ENCODE results near the gene SYCP2.

DNA sequence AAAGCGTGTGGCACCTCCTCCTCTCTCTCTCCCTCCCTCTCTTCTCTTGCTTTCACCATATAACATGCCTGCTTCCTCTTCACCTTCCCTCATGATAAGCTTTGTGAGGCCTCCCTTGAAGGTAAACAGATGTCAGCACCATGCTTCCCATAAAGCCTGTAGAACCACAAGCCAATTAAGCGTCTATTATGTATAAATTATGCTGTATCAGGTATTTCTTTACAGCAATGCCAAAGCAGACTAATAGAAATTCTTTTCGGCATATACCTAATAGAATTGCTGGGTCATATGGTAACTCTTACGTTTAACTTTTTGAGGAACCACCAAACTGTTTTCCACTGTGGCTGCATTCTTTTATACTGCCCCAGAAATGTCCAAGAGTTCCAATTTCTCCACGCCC, 75.0 kb downstream of the SYCP2 start:
- TF ChIP-seq, protein P1, sequence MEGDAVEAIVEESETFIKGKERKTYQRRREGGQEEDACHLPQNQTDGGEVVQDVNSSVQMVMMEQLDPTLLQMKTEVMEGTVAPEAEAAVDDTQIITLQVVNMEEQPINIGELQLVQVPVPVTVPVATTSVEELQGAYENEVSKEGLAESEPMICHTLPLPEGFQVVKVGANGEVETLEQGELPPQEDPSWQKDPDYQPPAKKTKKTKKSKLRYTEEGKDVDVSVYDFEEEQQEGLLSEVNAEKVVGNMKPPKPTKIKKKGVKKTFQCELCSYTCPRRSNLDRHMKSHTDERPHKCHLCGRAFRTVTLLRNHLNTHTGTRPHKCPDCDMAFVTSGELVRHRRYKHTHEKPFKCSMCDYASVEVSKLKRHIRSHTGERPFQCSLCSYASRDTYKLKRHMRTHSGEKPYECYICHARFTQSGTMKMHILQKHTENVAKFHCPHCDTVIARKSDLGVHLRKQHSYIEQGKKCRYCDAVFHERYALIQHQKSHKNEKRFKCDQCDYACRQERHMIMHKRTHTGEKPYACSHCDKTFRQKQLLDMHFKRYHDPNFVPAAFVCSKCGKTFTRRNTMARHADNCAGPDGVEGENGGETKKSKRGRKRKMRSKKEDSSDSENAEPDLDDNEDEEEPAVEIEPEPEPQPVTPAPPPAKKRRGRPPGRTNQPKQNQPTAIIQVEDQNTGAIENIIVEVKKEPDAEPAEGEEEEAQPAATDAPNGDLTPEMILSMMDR (conservative IDR thresholded peaks at IDR 0.05; ENCODE audit: low read depth, low read length): no peak
- TF ChIP-seq EZH2 (IDR thresholded peaks at IDR 0.05; ENCODE audit: borderline replicate concordance, low read depth, low read length, poor library complexity, severe bottlenecking): no peak

Data from A673 (cell line).